Suprapubic skin (tissue), 4 donors: Measurements from ENCODE around the gene IGFN1. TPM values are rescaled to one million over a fixed set of nuclear protein-coding genes. Genes with fewer than 3 reads are reported as not detected.

ENCODE experiments used
- DNase-seq, 2 donors: peaks; one replicate each; pipeline ENCODE4 v3.0.0-alpha.2; 2019; ENCODE audit warnings: low spot score in 2 of 2
- H3K27ac ChIP-seq: fragments of 200-600 bp; sonication (generic); one replicate; pipeline ENCODE4 v1.5.1; 2019
- H3K27me3 ChIP-seq: fragments of 200-600 bp; sonication (generic); one replicate; pipeline ENCODE4 v1.5.1; 2019
- H3K36me3 ChIP-seq: fragments of 200-600 bp; sonication (generic); one replicate; pipeline ENCODE4 v1.5.1; 2019
- H3K4me1 ChIP-seq: fragments of 200-600 bp; sonication (generic); one replicate; pipeline ENCODE4 v1.5.1; 2019
- H3K4me3 ChIP-seq: fragments of 200-600 bp; sonication (generic); one replicate; pipeline ENCODE4 v1.5.1; 2019; ENCODE audit warnings: mild to moderate bottlenecking
- H3K9me3 ChIP-seq: fragments of 200-600 bp; sonication (generic); one replicate; pipeline ENCODE4 v1.5.1; 2019
- CTCF ChIP-seq, 2 donors: fragments of 200-600 bp in 1 of 2; fragments of 450-650 bp in 1 of 2; sonication (generic) in 1 of 2; IDR thresholded peaks; one replicate each; pipeline ENCODE4 v1.5.1; 2016 to 2019; ENCODE audit warnings: antibody characterized with exemption in 2 of 2, mild to moderate bottlenecking in 1 of 2, moderate library complexity in 1 of 2
- EP300 ChIP-seq: sonication (generic); formaldehyde crosslinking; IDR thresholded peaks from one replicate; pipeline ENCODE4 v1.6.1; 2017; ENCODE audit warnings: antibody characterized with exemption
- POLR2A ChIP-seq, 2 donors: fragments of 450-650 bp; IDR thresholded peaks; one replicate each; pipeline ENCODE4 v1.6.1; 2017; ENCODE audit warnings: antibody characterized with exemption in 2 of 2, mild to moderate bottlenecking in 2 of 2, moderate library complexity in 2 of 2
- POLR2AphosphoS5 ChIP-seq, 3 donors: sonication (generic); formaldehyde crosslinking; IDR thresholded peaks; one replicate each; pipeline ENCODE4 v1.6.1; 2017; ENCODE audit warnings: antibody characterized with exemption in 3 of 3
- WGBS: methylation state at CpG from one replicate; pipeline ENCODE4 v1.1.5; 2018; 5-methylcytosine and 5-hydroxymethylcytosine counted together
- total RNA-seq, 4 donors: library from RNA; depleted of rRNA; stranded (reverse); fragments of >200 nt; gene quantifications; one replicate each; pipeline ENCODE4 v1.1.0, GENCODE V29; 2016

IGFN1 gene
- total RNA-seq, 4 donors from 2014 or later, result 0.13 to 0.57 TPM; not detected in 2

- no peak for DNase-seq
- TF ChIP-seq POLR2AphosphoS5 (IDR thresholded peaks at IDR 0.05) (no peak), EP300 (no peak), CTCF (IDR thresholded peaks at IDR 0.05) (no peak), POLR2A (IDR thresholded peaks at IDR 0.05) (no peak)
- Histone ChIP-seq H3K4me3 (no peak overlapping the region), H3K9me3 (no peaks in the 10 kb centered on the region), H3K36me3 (no peaks in the 10 kb centered on the region), H3K27me3 (peaks cover 8% of the 10 kb centered on the region), H3K4me1 (peaks cover 14% of the 10 kb centered on the region), H3K27ac (no peak overlapping the region)
- WGBS, result no CpG with 5 or more reads among the region's 2 CpGs
These were observed 1.5 kb upstream of the IGFN1 start for GRCh38 chr1:201189085-201189484.

GRCh38 chr1:201190005-201190404 lies 619 bp upstream of the IGFN1 start:
- TF ChIP-seq CTCF (IDR thresholded peaks at IDR 0.05), result no peak
- TF ChIP-seq POLR2AphosphoS5 (IDR thresholded peaks at IDR 0.05), result no peak
- no peak for TF ChIP-seq EP300
- TF ChIP-seq POLR2A (IDR thresholded peaks at IDR 0.05), result no peak
- Histone ChIP-seq H3K4me3 (no peak overlapping the region), H3K36me3 (no peaks in the 10 kb centered on the region), H3K27me3 (peaks cover 8% of the 10 kb centered on the region), H3K9me3 (no peaks in the 10 kb centered on the region), H3K27ac (no peak overlapping the region), H3K4me1 (peaks cover 4% of the 10 kb centered on the region)
- WGBS, result 83% methylated on average over 6 of the region's 6 CpGs
- DNase-seq, result no peak

DNA sequence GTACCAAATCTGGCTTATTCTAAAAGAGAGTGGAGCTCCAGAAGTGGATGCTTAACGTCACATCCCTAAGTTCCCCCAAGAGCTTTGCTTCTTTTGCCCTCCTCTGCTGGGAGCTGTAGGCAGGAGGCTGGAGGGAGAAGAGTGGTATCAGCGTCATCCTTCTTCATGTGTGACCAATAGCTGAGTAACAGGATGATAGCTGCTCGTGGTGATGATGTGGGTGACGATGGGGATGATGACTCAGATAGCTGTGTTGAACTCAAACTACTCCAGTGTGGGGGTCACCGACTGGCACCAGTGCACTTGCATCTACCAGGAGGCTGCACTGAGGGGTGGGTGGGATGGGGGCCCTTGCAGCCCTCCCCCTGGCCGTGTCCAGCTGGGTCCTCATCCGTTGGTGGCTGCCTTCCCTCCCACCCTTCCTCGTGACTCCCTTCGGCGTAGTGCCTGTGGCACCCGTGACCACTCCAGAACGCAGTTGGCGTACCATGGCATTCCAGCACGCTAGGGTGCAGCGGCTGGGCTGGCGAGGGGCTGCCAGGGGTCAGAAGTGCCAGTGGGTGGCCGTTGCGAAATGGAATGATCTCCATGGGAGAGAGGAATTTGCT lies 1.1 kb downstream of the IGFN1 start:
- WGBS, result 66% methylated on average over 10 of the region's 18 CpGs
- Histone ChIP-seq H3K27me3 (peaks cover 8% of the 10 kb centered on the region), H3K9me3 (no peaks in the 10 kb centered on the region), H3K4me3 (no peak overlapping the region), H3K27ac (no peak overlapping the region), H3K4me1 (no peaks in the 10 kb centered on the region), H3K36me3 (no peaks in the 10 kb centered on the region)
- DNase-seq, result no peak
- TF ChIP-seq CTCF (IDR thresholded peaks at IDR 0.05) (no peak), POLR2A (IDR thresholded peaks at IDR 0.05) (no peak)

DNA sequence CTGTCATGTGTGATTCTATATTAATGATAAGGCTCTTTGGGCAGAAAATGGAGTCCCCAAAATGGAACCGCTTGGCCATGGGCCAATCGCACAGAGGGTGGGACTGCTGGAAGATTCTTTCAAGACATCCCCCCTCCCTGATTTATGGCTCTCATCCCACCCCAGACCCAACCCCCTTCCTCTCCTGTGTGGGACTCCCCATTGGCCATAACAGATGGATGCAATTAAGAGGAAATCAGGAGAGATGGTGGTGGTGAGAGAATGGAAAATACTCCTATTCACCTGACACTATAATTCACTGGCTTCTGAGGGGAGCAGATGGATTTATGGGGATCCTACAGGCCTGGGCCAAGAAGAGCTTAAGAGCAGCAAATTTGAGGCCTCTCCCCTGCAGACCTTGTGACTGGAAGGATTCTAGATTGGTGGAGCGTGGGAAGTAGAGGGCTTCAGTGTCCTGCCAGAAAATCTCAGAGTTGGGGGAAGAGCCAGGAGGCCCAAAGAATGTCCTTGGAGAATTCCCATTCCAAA lies 1.7 kb downstream of the IGFN1 start:
- Histone ChIP-seq H3K4me1 (no peaks in the 10 kb centered on the region), H3K9me3 (no peaks in the 10 kb centered on the region), H3K4me3 (no peak overlapping the region), H3K36me3 (no peaks in the 10 kb centered on the region), H3K27me3 (peaks cover 8% of the 10 kb centered on the region), H3K27ac (no peak overlapping the region)
- no peak for DNase-seq
- 60% methylated on average over 3 of the region's 3 CpGs for WGBS
- no peak for TF ChIP-seq EP300
- no peak for TF ChIP-seq CTCF (IDR thresholded peaks at IDR 0.05)
- no peak for TF ChIP-seq POLR2A (IDR thresholded peaks at IDR 0.05)
- TF ChIP-seq POLR2AphosphoS5 (IDR thresholded peaks at IDR 0.05), result no peak

GRCh38 chr1:201194046-201194445 lies 3.4 kb downstream of the IGFN1 start:
- no peaks in the 10 kb centered on the region for H3K4me1 ChIP-seq
- no peaks in the 10 kb centered on the region for H3K9me3 ChIP-seq
- DNase-seq, result no peak
- peaks cover 8% of the 10 kb centered on the region for H3K27me3 ChIP-seq
- H3K4me3 ChIP-seq, result no peak overlapping the region
- no peaks in the 10 kb centered on the region for H3K36me3 ChIP-seq
- WGBS, result 89% methylated on average over 4 of the region's 6 CpGs
- no peak overlapping the region for H3K27ac ChIP-seq
- no peak for TF ChIP-seq EP300
- TF ChIP-seq CTCF (IDR thresholded peaks at IDR 0.05), result no peak
- TF ChIP-seq POLR2AphosphoS5 (IDR thresholded peaks at IDR 0.05), result no peak
